NCI-H2107 (cell line): ENCODE measurements around the gene BCL3.

Experiments
- DNase-seq: peaks from one replicate; lab custom pipeline; 2025; lab: John Stamatoyannopoulos, UW

The BCL3 gene

DNA sequence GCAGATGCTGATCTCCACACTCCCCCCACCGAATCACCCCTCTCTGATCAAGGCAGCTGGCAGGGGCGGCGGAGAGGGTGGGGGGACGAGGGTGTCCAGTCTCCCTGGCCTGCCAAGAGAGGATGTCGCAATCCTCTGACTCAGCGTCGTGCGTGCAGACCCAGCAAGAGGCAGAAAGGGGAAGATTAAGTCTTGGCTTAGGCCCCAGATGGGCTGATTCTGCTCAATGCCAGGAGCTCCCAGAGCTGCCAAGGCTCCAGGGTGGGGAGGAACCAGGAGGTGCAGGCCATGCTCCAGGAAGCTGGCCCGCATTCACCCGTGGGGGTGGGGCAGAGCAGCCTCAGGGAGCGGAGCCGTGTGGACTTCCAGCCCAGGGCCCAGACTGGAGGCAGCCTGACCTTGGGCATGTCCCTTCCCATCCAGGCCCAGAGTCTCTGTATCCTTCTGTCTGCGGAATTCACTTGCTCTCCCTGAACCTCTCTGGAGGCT lies 6.6 kb upstream of the BCL3 start:
- DNase-seq = no peak

DNA sequence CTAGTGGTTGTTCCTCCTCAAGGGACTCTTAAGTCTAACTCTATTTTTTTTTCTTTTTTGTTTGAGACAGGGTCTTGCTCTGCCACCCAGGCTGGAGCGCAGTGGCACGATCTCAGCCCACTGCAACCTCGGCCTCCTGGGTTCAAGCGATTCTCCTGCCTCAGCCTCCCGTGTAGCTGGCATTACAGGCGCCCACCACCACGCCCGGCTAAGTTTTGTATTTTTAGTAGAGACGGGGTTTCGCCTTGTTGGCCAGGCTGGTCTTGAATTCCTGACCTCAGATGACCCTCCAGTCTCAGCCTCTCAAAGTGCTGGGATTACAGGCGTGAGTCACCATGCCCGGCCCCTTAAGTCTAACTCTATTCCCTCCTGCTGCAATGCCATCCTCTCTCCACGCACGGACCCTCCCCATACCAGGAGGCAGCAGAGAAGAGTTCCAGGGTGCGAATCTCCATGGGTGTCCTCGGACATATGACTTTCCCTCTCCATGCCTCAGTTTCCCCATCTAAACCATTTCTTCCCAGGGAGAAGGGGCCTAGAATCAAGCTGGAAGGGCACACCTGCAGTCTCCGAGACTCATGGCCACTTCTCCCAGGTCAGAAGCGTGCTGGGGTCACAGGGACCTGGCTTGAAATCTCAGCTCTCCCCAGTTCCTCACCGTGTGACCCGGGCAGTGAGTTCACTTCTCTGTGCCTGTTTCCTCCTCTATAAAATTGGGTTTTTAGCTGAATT lies 6.0 kb upstream of the BCL3 start:
- DNase-seq = no peak

DNA sequence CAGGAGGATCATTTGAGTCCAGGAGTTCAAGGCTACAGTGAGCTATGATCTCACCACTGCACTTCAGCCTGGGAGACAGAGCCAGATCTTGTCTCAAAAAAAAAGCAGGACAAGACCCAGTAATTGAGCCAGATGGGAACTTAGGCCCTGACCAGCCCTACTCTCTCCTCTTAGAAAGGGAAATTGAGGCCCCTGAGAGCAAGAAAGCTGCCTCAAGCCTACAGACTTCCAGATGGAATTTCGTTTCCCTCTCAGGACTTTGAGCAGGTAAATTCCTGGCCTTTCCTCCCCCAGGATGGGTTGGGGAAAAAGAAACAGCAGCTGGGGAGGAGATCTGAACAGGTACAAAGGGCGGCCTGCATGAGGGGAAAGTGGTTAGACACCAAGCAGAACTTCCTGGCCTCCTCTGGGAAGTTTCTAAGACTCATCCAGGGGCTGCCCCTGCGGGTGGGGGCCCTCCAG lies 3.6 kb upstream of the BCL3 start:
- no peak for DNase-seq

DNA sequence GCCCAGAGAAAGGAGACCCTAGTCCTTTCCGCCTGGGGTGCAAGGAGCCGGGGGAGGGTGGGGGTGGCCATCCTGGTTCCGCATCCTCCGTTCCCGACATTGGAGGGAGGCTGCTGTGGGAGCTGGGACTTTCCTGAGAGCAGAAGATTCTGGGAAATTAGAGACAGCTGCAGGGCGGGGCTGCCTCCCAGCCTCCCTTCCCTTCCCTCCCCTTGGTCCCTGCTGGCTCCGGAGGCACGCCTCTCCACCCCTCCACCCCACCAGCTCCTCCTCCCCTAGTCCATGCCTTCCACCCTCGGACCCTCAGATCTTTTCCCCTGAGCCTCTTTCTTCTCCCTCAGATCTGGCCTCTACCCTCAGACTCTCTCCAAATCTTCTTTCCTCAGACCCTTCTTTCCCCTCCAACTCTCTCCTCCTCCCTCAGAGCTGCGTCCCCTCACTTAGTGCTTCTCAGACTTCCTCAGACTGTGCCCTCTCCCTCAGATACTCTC lies 3.1 kb upstream of the BCL3 start:
- no peak for DNase-seq

DNA sequence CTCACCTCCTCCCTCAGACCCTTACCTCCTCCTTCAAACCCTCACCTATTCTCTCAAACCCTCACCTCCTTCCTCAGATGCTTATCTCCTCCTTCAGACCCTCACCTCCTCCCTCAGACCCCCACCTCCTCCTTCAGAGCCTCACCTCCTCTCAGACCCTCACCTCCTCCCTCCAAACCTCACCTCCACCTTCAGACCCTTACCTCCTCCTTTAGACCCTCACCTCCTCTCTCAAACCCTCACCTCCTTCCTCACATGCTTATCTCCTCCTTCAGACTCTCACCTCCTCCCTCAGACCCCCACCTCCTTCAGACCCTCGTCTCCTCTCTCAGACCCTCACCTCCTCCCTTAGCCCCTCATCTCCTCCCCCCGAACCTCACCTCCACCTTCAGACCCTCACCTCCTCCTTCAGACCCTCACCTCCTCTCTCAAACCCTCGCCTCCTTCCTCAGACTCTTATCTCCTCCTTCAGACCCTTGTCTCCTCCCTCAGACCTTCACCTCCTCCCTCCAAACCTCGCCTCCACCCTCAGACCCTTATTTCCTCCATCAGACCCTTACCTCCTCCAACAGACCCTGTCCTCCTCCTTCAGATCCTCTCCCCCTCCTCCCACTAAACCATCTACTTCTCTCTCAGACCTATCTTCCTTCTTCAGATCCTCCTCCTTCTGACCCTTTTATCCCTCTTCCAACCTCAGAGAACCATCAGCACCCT lies 2.5 kb upstream of the BCL3 start:
- no peak for DNase-seq

DNA sequence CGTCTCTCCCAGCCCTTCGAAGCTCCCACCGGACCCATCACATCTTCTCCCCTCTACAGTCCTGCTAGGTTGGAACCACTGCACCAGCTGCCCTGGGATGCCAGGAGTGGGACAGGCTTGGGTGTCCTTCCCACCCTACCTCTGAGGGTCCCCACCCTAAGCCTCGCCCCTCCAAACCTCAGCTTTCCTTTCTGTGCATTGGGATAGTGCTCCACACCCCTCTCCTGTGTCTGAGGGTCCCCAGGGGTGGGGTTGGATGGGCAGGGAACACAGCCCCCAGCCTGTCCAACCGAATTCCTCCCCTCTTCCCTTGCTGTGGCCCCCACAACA lies 1.9 kb upstream of the BCL3 start:
- DNase-seq = no peak

DNA sequence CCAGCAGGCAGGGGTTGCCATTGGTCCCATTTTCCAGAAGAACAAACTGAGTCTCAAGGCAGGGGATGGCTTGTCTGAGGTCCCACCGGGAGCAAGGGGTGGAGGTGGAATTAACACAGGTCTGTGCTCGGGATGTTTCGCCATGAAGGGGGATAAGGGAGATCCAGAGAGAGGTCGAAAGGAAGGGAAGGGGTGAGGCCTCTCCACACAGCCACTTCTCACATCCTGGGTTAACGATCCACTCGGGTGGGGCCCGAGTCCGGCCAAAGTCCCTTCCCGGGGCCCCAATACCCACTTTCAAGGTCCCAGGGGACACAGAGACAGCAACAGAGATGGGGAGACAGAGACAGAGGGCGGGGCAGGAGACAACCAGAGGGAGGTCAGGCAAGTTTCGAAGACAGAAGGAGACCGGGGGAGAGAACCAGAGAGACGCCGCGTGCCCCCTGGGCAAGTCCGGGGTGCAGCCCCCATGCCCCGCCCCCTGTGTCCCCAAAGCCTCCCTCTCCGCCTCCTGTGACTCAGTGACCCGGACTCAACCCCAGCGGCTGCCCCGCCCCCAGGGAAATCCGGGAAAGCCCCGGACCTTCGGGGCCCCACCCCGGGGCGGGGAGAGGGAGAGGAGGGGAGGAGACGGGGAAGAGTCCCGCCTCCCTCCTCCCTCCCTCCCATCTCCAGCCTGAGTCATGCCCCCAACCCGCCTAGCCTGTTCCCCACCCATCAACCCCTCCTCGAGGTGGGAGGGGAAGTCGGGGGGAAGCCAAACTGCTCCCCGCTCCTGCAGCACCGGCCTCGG lies 1.4 kb upstream of the BCL3 start:
- DNase-seq = no peak

DNA sequence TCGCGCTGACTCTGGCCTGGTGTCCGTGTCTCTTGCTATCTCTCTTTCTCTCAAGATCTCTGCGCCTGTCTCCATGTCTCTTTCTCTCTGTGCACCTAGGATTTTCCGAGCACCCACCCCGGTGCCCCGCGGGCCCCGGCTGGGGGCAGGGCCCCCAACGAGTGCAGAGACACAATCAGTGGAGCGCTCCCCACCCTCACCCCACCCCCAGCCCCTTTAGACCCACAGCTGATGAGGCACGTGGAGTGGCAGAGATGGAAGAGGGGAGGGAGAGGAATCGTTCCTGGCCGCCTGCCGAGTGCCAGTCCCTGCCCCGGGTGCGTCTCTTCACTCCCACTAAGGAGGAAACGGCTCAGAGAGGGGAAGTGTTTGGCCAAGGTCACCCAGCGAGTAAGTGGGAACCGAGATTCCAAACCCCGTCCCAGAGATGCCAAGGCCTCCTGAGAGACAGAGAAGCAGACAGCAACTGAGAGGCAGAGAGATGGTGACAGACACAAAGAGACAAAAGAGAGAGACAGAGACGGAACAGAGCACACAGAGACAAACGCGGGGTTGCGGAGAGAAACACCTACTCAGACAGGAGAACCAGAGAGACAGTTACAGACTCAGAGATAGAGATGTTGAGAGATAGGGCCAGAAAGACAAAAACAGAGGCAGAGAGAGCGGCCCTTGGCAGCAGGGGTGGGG lies 626 bp upstream of the BCL3 start:
- no peak for DNase-seq

DNA sequence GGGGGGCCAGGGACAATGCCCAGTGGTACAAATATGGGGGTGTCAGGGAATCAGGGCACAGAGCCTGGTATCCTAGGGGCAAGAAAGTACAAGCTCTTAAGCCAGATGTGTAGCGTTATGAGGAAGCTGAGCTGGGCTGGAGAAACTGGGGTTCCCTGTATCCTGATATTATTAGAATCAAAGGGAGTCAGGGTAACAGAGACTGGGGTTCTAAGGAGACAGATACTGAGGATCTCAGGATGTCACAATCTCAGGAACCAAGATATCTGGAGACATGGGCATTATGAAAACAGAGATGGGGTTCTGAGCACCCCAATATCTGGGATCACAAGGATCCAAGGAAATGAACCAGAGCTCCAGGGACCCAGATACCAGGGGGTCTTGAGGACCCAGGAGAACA lies 784 bp downstream of the BCL3 start:
- DNase-seq = no peak

DNA sequence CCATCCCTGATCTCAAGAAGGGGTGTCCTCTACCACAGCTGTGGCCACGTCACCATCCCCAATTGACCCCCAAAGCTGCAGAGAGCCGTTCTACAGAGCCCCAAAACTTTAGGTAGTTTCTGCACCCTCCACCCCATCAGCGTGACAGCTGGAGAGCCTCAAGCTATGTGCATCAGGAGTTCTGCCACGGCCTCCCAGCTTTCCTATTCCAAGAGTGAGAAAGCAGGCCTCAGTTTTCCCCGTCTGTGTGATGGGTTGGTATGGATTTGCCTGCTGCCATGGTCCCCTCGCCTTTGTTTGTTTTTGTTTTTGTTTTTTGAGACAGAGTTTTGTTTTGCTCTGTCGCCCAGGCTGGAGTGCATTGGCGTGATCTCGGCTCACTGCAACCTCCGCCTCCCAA lies 1.5 kb downstream of the BCL3 start:
- no peak for DNase-seq

DNA sequence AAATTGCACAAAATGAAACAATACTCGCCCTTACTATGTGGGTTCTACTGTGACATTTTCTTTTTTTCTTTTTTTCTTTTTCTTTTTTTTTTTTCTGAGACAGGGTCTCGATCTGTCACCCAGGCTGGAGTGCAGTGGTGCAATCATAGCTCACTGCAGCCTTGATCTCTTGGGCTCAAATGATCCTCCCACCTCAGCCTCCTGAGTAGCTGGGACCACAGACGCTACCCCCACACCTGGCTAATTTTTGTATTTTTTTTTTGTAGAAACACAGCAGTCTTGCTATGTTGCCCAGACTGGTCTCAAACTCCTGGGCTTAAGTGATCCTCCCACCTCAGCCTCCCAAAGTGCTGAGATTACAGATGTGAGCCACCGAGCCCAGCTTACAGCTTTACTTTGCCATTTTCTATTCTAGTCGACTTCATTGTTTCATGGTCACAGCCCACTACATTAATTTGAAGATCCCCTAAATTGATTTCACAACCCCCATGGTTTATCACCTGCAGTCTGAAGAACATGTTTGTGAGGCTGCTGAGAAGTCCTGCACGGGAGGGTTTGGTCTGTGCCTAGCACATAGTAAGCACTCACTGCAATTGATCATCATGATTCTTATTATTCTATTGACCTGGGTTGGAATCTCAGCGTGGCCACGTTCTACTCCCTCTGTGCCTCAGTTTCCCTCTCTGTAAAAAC lies 3.8 kb downstream of the BCL3 start:
- DNase-seq = no peak

DNA sequence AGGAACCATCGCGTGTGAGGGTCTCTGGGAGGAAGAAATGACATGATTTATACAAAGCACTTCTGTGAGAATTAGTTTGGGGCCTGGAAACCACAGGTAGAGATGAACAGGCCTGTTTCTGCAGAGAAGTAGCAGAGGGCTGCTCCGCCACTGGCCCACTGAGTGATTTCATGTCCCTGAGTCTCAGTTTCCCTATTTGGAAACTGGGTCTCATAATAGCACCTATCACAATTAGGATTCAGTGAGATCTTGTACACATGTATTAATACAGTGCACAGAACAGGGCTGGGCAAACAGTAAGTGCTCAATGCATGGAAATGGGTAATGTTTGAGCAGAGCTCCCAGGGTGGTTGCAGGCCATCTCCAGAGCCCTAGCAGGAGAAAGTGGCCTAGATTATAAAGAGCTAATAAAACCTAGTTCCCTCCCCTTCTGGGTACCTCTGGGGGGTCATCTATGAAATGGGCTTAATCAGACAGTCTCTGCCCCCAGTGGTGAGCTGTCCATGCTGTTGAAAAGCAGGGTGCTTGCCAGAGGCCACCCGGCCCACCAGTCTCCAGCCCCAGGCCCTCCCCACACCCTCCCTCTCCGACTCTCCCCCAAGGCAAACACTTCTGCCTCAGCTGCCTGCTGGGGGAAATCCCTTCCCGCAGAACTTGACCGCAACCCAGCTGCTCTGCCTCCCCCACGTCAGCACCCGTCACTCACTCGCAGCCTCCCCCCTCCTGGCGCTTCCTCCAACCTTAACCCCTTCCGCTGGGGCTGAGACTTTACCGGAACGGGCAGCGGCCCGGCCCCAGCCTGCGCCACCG lies 4.5 kb downstream of the BCL3 start:
- DNase-seq = peak; percentile 48

DNA sequence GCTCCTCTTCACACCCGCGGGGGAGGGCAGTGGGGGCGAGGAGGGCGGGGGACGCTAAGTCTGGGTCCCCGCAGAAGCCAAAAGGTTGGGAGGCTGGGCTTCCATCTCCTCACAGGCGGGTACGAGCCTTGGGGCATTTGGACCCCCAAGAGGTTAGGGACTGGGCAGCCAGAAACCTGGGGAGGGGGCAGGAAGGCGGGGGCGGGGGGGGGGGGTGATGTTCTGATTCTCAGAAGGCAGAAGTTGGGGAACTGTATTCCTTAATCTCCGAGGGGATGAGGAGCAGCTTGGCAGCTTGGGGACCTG lies 5.1 kb downstream of the BCL3 start:
- no peak for DNase-seq

DNA sequence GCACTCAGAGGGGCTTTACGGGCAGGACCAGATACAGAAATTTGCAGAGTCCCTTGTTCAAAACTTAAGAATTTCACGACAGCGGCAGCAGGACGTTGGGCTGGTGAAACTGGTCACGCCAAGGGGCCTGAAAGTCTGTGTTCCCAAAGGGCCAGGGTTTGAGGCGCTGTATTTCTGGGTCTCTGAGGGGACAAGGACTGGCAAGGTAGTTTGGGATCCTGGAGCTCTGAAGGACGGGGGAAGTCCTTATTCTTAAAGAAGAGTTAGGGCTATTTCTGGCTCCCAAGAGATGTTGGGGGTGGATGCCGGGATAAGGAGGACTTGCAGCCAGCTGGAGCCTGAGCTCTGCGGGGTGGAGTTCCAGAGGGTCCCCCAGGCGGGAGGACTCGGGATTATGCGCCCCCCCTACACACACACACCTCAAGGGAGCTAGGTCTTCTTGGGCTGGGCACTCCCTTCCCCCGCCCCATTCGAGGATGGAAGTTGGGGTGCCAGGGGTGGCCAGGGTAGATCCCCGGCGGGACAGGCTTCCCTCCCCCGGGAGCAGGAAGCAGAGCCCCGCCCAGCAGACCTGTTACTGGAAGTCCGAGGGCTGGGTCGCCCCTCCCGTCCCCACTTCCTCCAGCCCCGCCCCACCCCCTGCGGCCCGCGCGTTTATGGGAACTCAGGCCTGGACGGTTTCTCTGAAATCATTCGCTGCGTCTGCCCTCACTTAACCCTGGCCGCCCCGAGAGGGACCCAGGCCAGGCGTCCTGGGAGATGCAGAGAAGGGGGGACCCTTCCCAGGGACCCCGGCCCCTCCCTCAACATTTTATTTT lies 5.6 kb downstream of the BCL3 start:
- DNase-seq = no peak

DNA sequence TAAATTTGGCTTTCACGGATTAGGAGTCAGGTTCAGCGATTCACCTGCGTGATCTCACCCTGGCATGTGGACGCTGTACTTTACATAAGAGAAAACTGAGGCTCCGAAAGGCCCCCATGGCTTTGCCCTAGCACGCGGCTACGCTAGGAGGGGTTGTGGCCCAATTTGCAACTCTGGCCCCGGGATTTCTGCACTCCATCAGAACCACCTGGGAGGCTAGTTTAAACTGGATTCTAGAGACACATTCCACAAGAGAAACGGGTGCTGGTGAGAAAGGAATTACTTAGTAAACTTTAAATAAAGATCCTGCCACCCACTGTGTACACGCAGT lies 6.2 kb downstream of the BCL3 start:
- no peak for DNase-seq

DNA sequence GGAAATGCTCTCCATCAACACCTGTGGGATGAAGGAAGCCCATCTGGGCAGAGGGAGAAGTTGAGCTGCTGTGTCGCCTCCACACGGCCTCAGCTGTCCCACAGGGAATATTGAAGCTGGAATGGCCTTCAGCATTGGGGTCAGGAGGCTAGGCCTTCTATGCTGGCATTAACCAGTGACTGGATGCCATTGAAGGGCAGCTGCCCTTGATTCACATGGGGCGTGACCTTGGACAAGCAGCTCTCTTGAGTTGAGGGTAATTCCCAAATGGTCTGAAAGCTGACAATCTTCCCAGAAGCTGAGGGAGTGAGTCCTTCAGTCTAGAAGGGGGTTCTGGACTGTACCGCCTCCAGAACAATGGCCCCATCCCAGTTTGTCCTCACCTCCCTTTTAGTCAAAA lies 6.7 kb downstream of the BCL3 start:
- DNase-seq = no peak

DNA sequence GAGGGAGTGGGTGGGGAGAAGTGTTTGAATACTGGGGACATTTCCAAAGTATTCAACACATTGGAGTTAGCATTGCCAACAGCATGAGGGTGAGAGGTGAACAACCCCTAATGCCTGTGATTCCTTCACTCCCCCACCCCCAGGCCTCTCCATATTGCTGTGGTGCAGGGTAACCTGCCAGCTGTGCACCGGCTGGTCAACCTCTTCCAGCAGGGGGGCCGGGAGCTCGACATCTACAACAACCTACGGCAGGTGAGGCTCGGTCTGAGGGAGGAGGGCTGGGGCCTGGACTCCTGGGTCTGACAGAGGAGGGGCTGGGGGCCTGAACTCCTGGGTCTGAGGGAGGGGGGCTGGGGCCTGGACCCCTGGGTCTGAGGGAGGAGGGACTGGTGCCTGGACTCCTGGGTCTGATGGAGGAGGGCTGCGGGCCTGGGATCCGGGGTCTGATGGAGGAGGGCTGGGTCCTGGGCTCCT lies 7.6 kb downstream of the BCL3 start:
- DNase-seq = no peak

DNA sequence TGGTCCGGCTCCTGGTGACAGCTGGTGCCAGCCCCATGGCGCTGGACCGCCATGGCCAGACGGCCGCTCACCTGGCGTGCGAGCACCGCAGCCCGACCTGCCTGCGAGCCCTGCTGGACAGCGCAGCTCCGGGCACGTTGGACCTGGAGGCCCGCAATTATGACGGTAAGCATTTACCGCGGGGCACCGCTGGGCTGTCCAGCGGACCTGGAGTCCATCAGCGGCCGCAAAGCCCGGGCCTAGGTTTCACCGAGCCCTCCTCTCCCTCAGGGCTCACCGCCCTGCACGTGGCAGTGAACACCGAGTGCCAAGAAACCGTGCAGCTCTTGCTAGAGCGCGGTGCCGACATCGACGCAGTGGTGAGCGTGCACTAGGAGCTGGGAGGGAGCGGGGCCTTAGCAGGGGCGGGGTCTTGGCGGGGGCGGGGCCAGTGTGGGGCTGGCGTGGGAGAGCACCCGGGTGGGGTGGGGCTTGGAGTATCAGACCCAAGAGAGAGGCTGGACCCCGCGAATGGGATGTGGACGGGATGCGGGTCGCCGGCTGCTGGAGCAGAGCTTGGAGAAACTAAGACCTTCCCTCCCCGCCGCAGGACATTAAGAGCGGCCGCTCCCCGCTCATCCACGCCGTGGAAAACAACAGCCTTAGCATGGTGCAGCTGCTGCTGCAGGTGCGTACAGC lies 8.7 kb downstream of the BCL3 start:
- DNase-seq = no peak

DNA sequence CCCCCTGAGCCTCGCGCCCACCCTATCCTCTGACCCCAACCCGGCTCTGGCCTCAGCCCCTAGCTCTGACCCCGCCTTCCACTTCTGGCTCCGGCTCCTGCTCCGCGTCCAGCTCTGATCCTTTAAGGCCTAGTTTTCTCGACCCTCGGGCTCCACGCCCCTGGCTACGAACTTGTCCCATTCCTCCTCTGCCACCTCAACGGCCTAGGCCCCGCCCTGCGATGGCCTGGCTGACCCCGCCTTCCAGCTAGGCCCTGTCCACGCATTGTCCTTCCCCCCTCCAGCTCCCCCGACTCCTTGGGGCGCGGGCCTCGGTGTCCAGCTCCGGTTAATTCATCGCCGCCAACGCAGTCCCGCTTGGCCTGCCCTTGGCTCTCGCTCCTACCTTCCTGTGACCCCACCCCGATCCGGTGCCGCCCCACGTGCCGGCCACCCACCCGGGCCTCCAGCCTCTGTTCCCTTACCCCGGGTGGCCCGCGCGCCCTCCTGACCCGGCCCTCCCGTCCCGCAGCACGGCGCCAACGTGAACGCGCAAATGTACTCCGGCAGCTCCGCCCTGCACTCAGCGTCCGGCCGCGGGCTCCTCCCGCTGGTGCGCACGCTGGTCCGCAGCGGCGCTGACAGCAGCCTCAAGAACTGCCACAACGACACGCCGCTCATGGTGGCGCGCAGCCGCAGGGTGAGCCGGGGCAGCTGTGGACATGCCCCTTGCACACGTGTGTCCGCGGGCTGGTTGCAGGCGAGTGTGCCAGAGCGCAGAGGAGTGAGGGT lies 9.4 kb downstream of the BCL3 start:
- no peak for DNase-seq
